DOHH2 (cell line): Measurements from ENCODE around the gene SMAD3.

Experiments
- H3F3A ChIP-seq: fragments of 200-600 bp; sonication (generic), shearing (Covaris generic); 2 replicates; pipeline ENCODE4 v1.6.0; 2016; ENCODE audit warnings: antibody characterized with exemption, mild to moderate bottlenecking; ENCODE audit not compliant: control insufficient read depth, insufficient read depth
- H3K27ac ChIP-seq: fragments of 200-600 bp; sonication (generic); 2 replicates; pipeline ENCODE4 v1.5.1; 2014; ENCODE audit warnings: low read depth, mild to moderate bottlenecking, low read length, moderate library complexity
- H3K27me3 ChIP-seq: fragments of 200-600 bp; sonication (generic); 2 replicates; pipeline ENCODE4 v1.6.1; 2014; ENCODE audit warnings: mild to moderate bottlenecking, low read length, mixed read lengths; ENCODE audit not compliant: control insufficient read depth
- H3K36me3 ChIP-seq: fragments of 200-600 bp; sonication (generic); 2 replicates; pipeline ENCODE4 v1.6.1; 2014; ENCODE audit warnings: mild to moderate bottlenecking, low read length, moderate library complexity, mixed read lengths; ENCODE audit not compliant: control insufficient read depth
- H3K4me1 ChIP-seq: fragments of 200-600 bp; sonication (generic); 2 replicates; pipeline ENCODE4 v1.6.1; 2014; ENCODE audit warnings: mild to moderate bottlenecking, low read length, mixed read lengths; ENCODE audit not compliant: control insufficient read depth
- H3K4me2 ChIP-seq: fragments of 200-600 bp; sonication (generic); 2 replicates; pipeline ENCODE4 v1.6.0; 2014; ENCODE audit warnings: mild to moderate bottlenecking, low read length, moderate library complexity
- H3K4me3 ChIP-seq: fragments of 200-600 bp; sonication (generic); 2 replicates; pipeline ENCODE4 v1.5.1; 2014; ENCODE audit warnings: mild to moderate bottlenecking, low read length, mixed read lengths
- H3K79me2 ChIP-seq: fragments of 200-600 bp; sonication (generic); 2 replicates; pipeline ENCODE4 v1.6.1; 2014; ENCODE audit warnings: mild to moderate bottlenecking, low read length, mixed read lengths; ENCODE audit not compliant: control insufficient read depth
- H3K9me2 ChIP-seq: fragments of 200-600 bp; sonication (generic); replicated peaks from 2 replicates; pipeline ENCODE4 v1.6.1; 2014; ENCODE audit warnings: mild to moderate bottlenecking, low read length, mixed read lengths; ENCODE audit not compliant: control insufficient read depth
- H3K9me3 ChIP-seq: fragments of 200-600 bp; sonication (generic); 2 replicates; pipeline ENCODE4 v1.6.1; 2014; ENCODE audit warnings: antibody characterized with exemption, low read length, mixed read lengths; ENCODE audit not compliant: control insufficient read depth, insufficient read depth
- H4K20me1 ChIP-seq: fragments of 200-600 bp; sonication (generic); 2 replicates; pipeline ENCODE4 v1.6.0; 2014; ENCODE audit warnings: low read depth, mild to moderate bottlenecking, antibody characterized with exemption, low read length, moderate library complexity; ENCODE audit not compliant: control insufficient read depth, insufficient read depth
- CTCF ChIP-seq: fragments of 200-600 bp; sonication (generic); IDR thresholded peaks from one replicate; pipeline ENCODE4 v1.5.1; 2014; ENCODE audit warnings: antibody characterized with exemption, mild to moderate bottlenecking, low read depth, low read length; ENCODE audit not compliant: poor library complexity, severe bottlenecking
- EZH2phosphoT487 ChIP-seq: fragments of 200-600 bp; sonication (generic); IDR thresholded peaks from 2 replicates; pipeline ENCODE4 v1.6.1; 2017; ENCODE audit warnings: borderline replicate concordance, mild to moderate bottlenecking, antibody characterized with exemption, low read length, moderate library complexity, mixed read lengths

SMAD3 gene

GRCh38 chr15:67127331-67127664 is 61.9 kb downstream of the SMAD3 start:
- Histone ChIP-seq H3K4me1 (no peaks in the 10 kb centered on the region), H3K36me3 (no peaks in the 10 kb centered on the region), H3K4me2 (no peak overlapping the region)

GRCh38 chr15:67127965-67128364 is 62.6 kb downstream of the SMAD3 start:
- no peaks in the 10 kb centered on the region for H3K27me3 ChIP-seq
- H4K20me1 ChIP-seq: peaks cover 13% of the 10 kb centered on the region
- H3K9me2 ChIP-seq: no peaks in the 10 kb centered on the region
- peaks cover 1% of the 10 kb centered on the region for H3K4me1 ChIP-seq
- no peaks in the 10 kb centered on the region for H3K9me3 ChIP-seq
- no peak overlapping the region for H3K4me3 ChIP-seq
- H3K79me2 ChIP-seq: peaks cover 22% of the 10 kb centered on the region
- H3K36me3 ChIP-seq: no peaks in the 10 kb centered on the region
- TF ChIP-seq EZH2phosphoT487 (no peak), CTCF (no peak)
- no peaks in the 10 kb centered on the region for H3F3A ChIP-seq
- H3K27ac ChIP-seq: no peak overlapping the region
- no peak overlapping the region for H3K4me2 ChIP-seq

More at GRCh38 chr15:67127331-67127664, 61.9 kb downstream of the SMAD3 start:
- Histone ChIP-seq H3K27ac (no peak overlapping the region), H3K9me3 (no peaks in the 10 kb centered on the region), H3F3A (no peaks in the 10 kb centered on the region), H3K4me3 (no peak overlapping the region), H4K20me1 (peaks cover 13% of the 10 kb centered on the region), H3K27me3 (no peaks in the 10 kb centered on the region), H3K9me2 (no peaks in the 10 kb centered on the region), H3K79me2 (peaks cover 21% of the 10 kb centered on the region)
- no peak for TF ChIP-seq EZH2phosphoT487
- no peak for TF ChIP-seq CTCF

- Histone ChIP-seq H4K20me1 (peaks cover 14% of the 10 kb centered on the region), H3K79me2 (peaks cover 32% of the 10 kb centered on the region), H3K27ac (no peak overlapping the region)
These were observed 64.8 kb downstream of the SMAD3 start for GRCh38 chr15:67130166-67130565.

More at GRCh38 chr15:67130166-67130565, 64.8 kb downstream of the SMAD3 start:
- Histone ChIP-seq H3K36me3 (no peaks in the 10 kb centered on the region), H3K4me1 (peaks cover 23% of the 10 kb centered on the region), H3K4me3 (no peak overlapping the region), H3K9me3 (no peaks in the 10 kb centered on the region), H3K4me2 (no peak overlapping the region), H3K9me2 (no peaks in the 10 kb centered on the region), H3K27me3 (no peaks in the 10 kb centered on the region), H3F3A (no peaks in the 10 kb centered on the region)
- TF ChIP-seq EZH2phosphoT487 (no peak), CTCF (no peak)
